GM21619 (cell line): ENCODE results near the gene EIF4EBP2.

ENCODE experiments used
- ATAC-seq: cut with Tn5 transposase; IDR thresholded peaks from one replicate; pipeline ENCODE4 v1.9.1; 2021; ENCODE audit not compliant: unreplicated experiment

EIF4EBP2 gene

DNA sequence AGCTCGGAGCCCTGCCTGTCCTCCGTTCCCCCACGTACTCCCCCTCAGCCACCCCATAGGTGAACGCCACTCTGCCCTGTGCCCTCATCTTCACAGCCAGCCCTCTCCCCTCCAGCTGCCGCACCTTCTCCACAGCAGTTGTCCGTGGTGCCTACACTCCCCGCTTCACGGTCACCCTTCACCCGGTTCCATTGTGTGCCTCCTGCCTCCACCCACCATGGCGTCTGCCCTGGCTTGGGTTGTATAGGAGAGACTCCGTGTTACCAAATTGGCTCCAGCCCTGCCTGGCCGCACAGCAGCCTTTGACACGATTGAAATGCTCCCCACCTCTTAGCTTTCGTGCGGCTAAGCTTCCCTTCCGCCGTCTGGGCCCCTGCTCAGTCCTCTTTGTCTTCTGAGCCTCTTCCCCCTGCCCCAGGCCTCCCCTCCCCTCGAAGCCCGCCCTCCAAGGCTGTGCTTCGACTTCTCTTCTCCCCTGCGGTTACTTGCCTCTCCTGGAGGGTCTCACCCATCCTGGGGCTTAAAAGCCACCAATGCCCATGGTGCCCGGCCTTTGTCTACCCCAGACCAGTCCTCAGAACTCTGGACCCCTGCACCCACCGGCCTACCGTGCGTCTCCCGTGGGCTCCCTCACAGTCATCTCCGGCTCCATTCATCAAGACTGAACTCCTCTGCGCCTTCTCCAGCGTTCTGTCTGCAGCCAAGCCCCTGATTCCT is 56.0 kb downstream of the EIF4EBP2 start:
- no peak for ATAC-seq

DNA sequence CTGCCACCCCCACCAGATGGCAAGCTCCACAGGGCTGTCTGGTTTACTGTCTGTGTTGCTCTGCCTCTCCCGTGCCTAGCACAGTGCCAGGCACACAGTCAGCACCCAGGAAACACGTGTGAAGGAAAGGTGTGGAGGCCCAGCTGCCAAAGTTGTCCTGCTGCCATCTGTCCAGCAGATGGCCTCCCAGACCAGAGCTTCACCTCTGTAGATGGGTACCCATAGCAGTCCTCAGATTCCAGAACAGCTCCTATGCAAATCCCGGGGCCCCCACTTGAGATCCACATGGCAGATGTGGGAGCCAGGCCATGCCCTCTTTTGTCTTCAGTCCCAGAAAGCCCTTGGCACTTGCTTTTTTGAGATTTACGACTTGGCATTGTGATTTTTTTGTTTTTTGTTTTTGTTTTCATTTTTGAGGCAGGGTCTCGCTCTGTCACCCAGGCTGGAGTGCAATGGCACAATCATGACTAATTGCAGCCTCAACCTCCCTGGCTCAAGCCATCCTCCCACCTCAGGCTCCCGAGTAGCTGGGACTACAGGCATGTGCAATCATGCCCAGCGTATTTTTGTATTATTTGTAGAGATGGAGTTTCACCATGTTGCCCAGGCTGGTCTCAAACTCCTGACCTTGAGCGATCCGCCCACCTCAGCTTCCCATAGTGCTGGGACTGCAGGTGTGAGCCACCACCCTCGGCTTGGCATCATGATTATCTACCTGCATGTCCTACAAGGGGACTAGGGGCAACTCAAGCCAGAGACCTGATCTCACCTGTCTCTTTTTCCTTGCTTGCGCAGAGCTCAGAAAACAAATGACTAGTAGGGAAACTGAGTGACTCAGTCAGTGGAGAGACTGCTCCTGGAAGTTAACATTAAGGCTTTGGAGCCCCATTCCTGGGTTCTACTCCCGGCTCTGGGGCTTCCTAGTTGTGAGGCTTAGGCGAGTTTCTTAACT is 57.7 kb downstream of the EIF4EBP2 start:
- no peak for ATAC-seq

DNA sequence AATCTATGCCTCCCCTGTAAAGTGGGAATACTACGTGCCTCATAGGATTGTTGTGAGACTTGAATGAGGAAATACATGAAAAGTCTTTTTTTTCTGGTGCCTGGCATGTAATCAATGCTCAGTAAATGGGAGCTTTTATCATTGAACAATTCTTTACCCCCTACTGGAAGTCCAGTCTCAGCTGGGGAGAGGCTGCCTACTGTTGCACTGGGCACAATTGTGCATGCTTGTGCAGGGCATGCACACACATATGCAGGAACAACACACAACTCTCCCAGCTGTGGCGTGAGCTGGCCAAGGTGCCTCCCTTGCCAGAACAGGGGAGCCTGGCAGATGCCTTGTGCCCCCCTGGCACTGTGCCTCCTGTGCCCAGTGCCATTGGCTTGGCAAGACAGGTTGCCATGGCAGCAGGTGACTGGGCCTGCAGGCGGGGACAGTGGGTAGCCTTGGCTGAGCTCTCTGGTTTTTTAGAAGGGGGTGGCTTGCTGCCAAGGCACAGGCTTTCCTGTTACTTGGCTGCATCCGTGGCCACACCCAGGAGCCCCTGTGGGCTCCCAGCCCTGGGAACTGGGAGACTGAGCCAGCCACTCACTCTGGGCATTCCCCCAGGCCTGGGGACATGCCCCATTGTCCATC is 58.5 kb downstream of the EIF4EBP2 start:
- no peak for ATAC-seq

DNA sequence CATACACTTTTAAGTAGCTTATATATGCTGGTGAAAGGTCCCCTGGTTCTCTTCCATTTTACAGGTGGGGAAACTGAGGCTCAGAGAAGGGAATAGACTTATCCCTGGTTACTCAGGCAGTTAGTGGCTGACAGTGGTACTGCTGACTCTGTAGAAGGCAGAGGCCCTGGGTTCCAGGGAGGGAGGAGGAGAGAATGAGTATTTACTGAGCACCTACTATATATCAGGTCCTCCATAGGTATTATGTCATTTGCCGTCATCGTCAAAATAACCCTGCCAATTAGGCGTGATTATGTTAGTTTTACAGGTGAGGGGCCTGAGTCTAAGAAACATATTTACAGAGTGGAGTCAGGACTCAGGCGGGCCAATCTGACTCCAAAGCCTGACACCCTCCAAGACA is 61.3 kb downstream of the EIF4EBP2 start:
- ATAC-seq: no peak

DNA sequence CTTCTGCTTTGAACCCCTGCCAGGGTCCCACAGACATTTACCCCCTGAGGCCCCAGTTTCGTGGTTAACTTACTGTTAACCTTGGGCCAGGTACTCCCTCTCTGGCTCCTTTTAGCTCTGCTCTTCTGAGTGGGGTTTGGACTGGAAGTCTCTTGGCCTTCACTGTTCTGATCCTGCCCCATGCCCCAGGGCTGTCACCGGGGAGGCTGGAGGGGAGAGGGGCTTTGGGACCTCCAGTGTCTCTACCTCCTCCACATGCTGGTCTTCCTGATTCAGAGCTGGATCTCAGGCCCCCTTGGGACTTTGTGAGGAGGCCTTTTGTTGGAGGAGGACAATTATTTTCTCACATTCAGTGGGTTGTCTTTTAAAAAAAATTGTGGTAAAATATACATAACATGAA is 61.9 kb downstream of the EIF4EBP2 start:
- no peak for ATAC-seq

DNA sequence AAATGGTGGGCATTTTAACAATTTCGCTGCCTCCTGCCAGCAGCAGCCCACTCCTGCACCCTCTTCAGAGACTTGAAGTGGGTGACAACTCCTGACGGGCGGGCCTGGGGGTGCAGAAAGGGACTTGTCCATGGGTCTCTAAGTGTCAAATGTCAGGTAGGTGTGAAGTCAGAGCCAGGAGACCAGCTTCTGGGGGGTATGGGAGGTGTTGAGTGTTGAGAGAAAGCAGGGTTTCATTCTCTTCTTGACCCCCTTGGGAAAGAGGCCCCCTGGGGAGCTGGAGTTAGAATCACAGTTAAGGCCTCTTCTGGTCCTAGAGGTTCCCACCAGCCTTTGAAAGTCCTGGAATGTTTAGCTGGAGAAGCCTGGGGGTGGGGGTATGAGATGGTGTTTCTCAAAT is 63.0 kb downstream of the EIF4EBP2 start:
- no peak for ATAC-seq

DNA sequence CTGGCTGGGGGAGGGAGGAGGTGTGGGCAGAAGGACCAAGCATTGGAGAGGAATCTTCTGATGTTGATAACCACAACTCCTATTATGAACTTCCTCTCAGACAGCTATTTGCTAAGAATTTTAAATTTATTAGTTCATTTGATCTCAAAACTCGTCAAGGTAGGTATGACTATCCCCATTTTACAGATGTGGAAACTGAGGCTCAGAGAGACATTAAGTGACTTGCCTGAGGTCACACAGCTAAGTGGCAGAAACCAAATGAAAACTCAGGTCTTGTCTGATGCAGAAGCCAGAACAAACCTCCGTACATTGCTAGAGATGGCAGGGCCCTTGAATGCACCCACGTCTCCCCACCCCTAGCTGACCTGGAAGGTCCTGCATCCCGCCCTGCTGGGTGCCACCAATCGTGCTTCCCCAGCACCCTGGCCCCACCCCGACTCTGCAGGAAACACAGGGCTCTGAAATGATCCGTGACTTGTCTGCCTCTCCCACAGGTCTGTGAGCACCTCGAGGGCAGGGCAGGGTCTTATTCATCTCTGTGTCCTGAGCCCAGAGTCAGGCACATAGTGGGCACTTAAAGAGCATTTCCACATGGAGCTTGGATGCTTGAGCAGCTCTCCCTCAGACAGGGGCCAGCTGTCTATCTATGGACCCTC is 69.0 kb downstream of the EIF4EBP2 start:
- no peak for ATAC-seq

DNA sequence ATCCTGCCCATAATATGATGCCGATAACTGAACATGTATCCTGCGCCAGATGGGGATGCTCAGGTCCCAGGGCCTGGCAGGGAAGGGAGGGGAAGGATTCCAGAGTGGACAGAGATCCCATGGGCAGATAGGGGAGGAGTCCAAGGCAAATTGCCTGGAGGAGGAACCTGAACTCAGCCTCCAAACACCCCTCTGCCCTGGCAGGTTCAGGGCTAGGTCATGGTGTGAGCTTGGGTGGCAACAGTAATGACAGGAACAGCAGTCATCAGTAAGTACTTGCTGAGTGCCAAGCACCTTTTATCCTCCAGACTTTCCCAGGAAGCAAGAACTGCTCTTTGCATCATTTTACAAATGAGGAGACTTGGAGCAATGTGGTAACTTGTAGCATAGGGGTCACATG is 70.8 kb downstream of the EIF4EBP2 start:
- ATAC-seq: no peak

DNA sequence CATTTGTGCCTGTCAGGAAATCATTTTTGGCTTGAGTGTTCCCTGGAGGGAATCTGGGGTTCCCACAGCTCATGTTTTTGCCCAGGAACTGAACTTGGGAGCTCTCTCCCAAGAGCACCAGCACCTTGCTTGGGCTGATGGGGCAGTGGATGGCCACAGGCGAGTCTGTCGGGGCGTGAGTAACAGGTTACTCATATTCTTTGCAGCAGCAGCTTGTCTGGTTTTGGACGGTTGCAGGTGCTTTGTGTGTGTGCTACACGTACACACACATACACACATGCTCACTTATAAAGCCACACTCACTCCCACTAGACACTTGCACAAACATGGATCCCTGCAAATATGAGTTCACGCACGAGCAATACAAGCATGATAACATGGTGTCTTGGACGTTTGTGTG is 71.7 kb downstream of the EIF4EBP2 start:
- ATAC-seq: no peak

DNA sequence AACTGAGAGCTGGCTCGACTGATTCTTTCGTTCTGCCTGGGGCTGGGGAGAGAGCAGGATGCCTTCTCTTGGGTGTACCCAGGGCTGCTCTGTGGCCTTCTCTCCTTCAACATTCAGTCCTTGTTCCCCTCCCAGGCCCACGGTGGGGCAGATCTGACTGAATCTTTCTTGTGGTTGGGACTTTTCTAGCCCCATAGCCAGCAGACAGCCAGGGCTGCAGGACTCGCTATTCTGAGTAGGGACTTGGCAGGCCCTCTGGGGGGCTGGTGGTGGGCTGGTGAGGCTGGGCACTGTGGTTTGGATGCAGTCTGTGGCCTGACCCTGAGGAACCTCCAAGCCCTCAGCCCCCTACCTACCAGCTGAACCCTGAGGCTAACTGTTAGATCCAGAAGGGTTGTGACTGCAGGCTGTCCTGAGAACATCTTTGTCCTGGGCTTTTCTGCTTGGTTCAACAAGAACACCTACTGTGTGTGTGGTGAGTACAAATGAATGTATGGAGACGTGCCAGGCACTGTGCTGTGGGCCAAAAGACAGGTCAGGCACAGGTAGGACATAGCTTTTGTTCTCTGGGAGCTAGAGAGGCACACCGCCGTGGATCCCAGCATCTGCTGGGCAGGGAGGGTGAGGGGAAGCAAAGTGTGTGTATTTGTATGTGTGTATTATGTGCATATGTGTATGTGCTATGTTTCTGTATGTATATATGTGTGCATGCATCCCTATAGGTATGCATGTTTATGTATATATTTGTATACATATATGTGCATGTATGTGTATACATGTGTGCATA is 72.5 kb downstream of the EIF4EBP2 start:
- ATAC-seq: no peak

DNA sequence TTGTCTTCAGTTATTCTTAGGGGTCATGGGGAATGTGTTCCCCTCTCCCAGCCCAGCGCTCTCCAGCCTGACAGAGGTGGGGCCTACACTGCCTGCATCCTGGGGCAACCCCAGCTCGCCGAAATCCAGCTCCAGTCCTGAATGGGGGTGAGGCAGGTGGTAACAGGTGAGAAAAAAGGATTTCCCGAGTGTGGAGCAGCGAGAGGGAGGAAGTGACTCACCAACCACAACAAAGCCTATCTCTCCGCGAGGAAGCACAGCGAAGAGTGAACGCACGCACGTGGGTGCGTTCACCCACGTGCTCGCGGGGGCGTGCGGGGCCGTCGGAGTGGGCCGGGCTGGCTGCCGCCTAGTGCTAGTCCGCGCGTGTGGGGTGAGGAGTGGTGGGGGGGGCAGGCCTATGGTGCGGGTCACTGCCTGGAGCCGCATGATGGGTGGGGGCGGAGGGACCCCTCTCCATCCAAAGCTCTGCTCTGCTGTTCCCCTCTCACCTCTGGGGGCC is 73.8 kb downstream of the EIF4EBP2 start:
- no peak for ATAC-seq
